ENCODE results near the gene DEFB121. TPM values are rescaled to one million over a fixed set of nuclear protein-coding genes. Genes with fewer than 3 reads are reported as not detected.

The DEFB121 gene
- total RNA-seq, 6 donors from 2014 or later = not detected

GRCh38 chr20:31425797-31426196, 19.8 kb upstream of the DEFB121 start:
- TF ChIP-seq CTCF (IDR thresholded peaks at IDR 0.05) (no peak), EP300 (IDR thresholded peaks at IDR 0.05) (no peak)
- no peaks in the 10 kb centered on the region for H3K4me1 ChIP-seq
- H3K9me3 ChIP-seq = peaks cover 0 to 6% (median 0%) of the 10 kb centered on the region in 4 donors
- ATAC-seq (ENCODE audit: low FRiP score in 2 of 2) (no peak), DNase-seq (no peak)
- H3K27ac ChIP-seq = no peak overlapping the region
- H3K36me3 ChIP-seq = no peaks in the 10 kb centered on the region
- no peak overlapping the region for H3K4me3 ChIP-seq
- no peaks in the 10 kb centered on the region for H3K27me3 ChIP-seq

- Histone ChIP-seq H3K27ac (no peak overlapping the region), H3K9me3 (no peaks in the 10 kb centered on the region), H3K36me3 (no peaks in the 10 kb centered on the region), H3K27me3 (no peaks in the 10 kb centered on the region), H3K4me1 (no peaks in the 10 kb centered on the region), H3K4me3 (no peak overlapping the region)
- TF ChIP-seq EP300 (IDR thresholded peaks at IDR 0.05) = no peak
- TF ChIP-seq POLR2AphosphoS5 (IDR thresholded peaks at IDR 0.05) = no peak
- no peak for TF ChIP-seq CTCF (IDR thresholded peaks at IDR 0.05)
- TF ChIP-seq POLR2A (IDR thresholded peaks at IDR 0.05) = no peak
- no peak for ATAC-seq (ENCODE audit: low FRiP score in 2 of 2)
- DNase-seq = no peak
- WGBS, 2 donors = 86 to 88% methylated on average over 7 of the region's 7 CpGs
Observed at GRCh38 chr20:31418307-31418706, 12.3 kb upstream of the DEFB121 start.

GRCh38 chr20:31415653-31416052, 9.6 kb upstream of the DEFB121 start:
- H3K4me1 ChIP-seq = no peaks in the 10 kb centered on the region
- ATAC-seq (ENCODE audit: low FRiP score in 2 of 2) = no peak
- no peak overlapping the region for H3K4me3 ChIP-seq
- TF ChIP-seq POLR2A (IDR thresholded peaks at IDR 0.05) (no peak), CTCF (IDR thresholded peaks at IDR 0.05) (no peak), EP300 (IDR thresholded peaks at IDR 0.05) (no peak), POLR2AphosphoS5 (IDR thresholded peaks at IDR 0.05) (no peak)
- WGBS, 2 donors = 85 to 95% methylated on average over 2 of the region's 2 CpGs
- no peaks in the 10 kb centered on the region for H3K36me3 ChIP-seq
- H3K27ac ChIP-seq = no peak overlapping the region
- H3K9me3 ChIP-seq = no peaks in the 10 kb centered on the region
- no peaks in the 10 kb centered on the region for H3K27me3 ChIP-seq
- no peak for DNase-seq

- Histone ChIP-seq H3K4me3 (no peak overlapping the region), H3K9me3 (no peaks in the 10 kb centered on the region), H3K27ac (no peak overlapping the region), H3K36me3 (no peaks in the 10 kb centered on the region), H3K4me1 (no peaks in the 10 kb centered on the region), H3K27me3 (no peaks in the 10 kb centered on the region)
- ATAC-seq (ENCODE audit: low FRiP score in 2 of 2) (no peak), DNase-seq (no peak)
- TF ChIP-seq POLR2A (IDR thresholded peaks at IDR 0.05) = no peak
- TF ChIP-seq EP300 (IDR thresholded peaks at IDR 0.05) = no peak
- TF ChIP-seq POLR2AphosphoS5 (IDR thresholded peaks at IDR 0.05) = no peak
- no peak for TF ChIP-seq CTCF (IDR thresholded peaks at IDR 0.05)
- 72 to 79% methylated on average over 6 of the region's 6 CpGs for WGBS, 2 donors
Observed at GRCh38 chr20:31414381-31414780, 8.4 kb upstream of the DEFB121 start.

- no peak for DNase-seq
- Histone ChIP-seq H3K27ac (no peak overlapping the region), H3K4me3 (no peak overlapping the region), H3K36me3 (no peaks in the 10 kb centered on the region), H3K9me3 (no peaks in the 10 kb centered on the region), H3K27me3 (no peaks in the 10 kb centered on the region), H3K4me1 (no peaks in the 10 kb centered on the region)
- TF ChIP-seq POLR2AphosphoS5 (IDR thresholded peaks at IDR 0.05) = no peak
- TF ChIP-seq CTCF (IDR thresholded peaks at IDR 0.05) = no peak
- no peak for TF ChIP-seq POLR2A (IDR thresholded peaks at IDR 0.05)
- no peak for TF ChIP-seq EP300 (IDR thresholded peaks at IDR 0.05)
- WGBS, 2 donors = 43 to 44% methylated on average over 1 of the region's 1 CpG
- no peak for ATAC-seq (ENCODE audit: low FRiP score in 2 of 2)
Observed at GRCh38 chr20:31410011-31410410, 4.0 kb upstream of the DEFB121 start.

Data from upper lobe of left lung (tissue), 6 donors.